HepG2 (cell line): Measurements from ENCODE around the gene COX4I1. TPM values are rescaled to one million over a fixed set of nuclear protein-coding genes. Genes with fewer than 3 reads are reported as not detected.

Source experiments
- AGO1 ChIP-seq: fragments of 200-400 bp; formaldehyde crosslinking; IDR thresholded peaks from 2 replicates; pipeline ENCODE4 v1.6.1; 2017; ENCODE audit warnings: mild to moderate bottlenecking, low read depth, low read length, moderate library complexity; ENCODE audit not compliant: poor library complexity, severe bottlenecking
- ARNT2 ChIP-seq: sonication (generic); formaldehyde crosslinking; IDR thresholded peaks from 2 replicates; pipeline ENCODE4 v1.8.0; 2022; ENCODE audit warnings: mild to moderate bottlenecking, low read depth, missing genetic modification reagents, moderate library complexity
- MXD1 ChIP-seq: sonication (generic); formaldehyde crosslinking; IDR thresholded peaks from 2 replicates; pipeline ENCODE4 v1.4.0; 2020; ENCODE audit warnings: mild to moderate bottlenecking, missing genetic modification reagents
- MYC ChIP-seq: sonication (generic); formaldehyde crosslinking; IDR thresholded peaks from 2 replicates; pipeline ENCODE4 v1.9.0; 2021; ENCODE audit warnings: missing genetic modification reagents, borderline replicate concordance
- TP53 ChIP-seq: sonication (generic); formaldehyde crosslinking; conservative IDR thresholded peaks from 2 replicates; pipeline ENCODE4 v1.4.0; 2020; ENCODE audit warnings: missing genetic modification reagents
- polyA plus RNA-seq, 8 experiments: library from polyadenylated mRNA; depleted of rRNA in 3 of 8; stranded (reverse) in 7 of 8; unstranded in 1 of 8; fragments of >200 nt; fragmentation: Illumina TruSeq in 4 of 8; extraction: Trizol in 4 of 8; gene quantifications; 2 replicates each; pipeline versions ENCODE4 v1.2.1 to v1.2.3, GENCODE V29; 2011 to 2016; ENCODE audit warnings: low read depth in 4 of 8, missing spikeins in 1 of 8, mixed read lengths in 1 of 8; ENCODE audit not compliant: insufficient read depth in 1 of 8
- total RNA-seq, 5 experiments: library from RNA; depleted of rRNA; stranded (reverse); fragments of >200 nt; fragmentation: Illumina TruSeq; extraction: Trizol; gene quantifications; 2 replicates each; pipeline ENCODE4 v1.2.3, GENCODE V29; 2016; ENCODE audit warnings: low read depth in 1 of 5
- TF ChIP-seq, protein P1 (sequence below): sonication (generic); formaldehyde crosslinking; IDR thresholded peaks from 2 replicates; pipeline ENCODE4 v1.5.1; 2020; ENCODE audit warnings: mild to moderate bottlenecking, missing genetic modification reagents

Gene COX4I1
- total and polyA plus RNA-seq, 2 of the 13 experiments (the other 11 are each of a cell fraction or from before 2014, with no cell fraction given) = 658 to 902 TPM

DNA sequence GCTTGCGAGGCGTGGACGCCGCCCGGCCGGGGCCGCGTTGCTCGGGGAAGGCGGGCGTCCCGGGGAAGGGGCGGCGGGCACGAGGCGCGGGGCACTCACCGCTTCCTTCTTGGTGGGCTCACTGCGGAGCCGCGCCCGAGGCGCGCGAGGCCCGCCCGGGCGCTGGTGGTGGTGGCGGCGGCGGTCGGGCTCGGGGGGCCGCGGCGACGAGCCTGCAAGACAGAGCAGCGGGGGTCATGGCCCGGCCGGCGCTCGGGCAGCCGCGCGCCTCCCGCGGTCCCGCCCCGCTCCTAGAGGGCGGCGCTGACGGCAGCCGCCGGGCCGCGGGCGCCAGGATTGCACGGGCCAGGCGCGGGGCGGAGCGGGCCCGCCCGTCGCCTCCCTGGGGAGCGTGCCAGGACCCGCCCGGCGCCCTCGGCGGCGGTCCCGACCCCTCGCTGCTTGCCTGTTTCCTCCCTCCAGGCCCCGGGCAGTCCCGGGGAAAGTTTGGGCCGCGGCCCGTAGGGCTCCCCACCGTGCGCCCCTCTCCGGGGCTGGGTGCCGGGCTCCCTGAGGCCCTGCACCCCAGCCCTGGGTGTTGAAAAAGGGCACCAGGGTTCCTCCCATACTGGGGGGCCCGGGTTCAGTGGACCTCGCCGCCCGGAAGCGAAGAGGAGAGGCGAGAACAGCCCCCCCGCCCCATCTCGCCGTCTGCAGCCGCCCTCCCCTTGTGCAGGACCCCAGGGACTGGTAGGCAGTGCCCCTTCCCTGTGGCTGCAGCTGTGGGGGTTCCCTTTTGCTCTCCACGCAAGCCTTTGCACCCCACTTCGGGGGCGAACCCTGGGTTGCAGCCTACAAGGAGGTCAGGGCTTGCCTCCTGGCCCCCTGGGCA, 48.4 kb upstream of the COX4I1 start, which contains the start of gene C16orf74 (continued):
- TF ChIP-seq, protein P1, sequence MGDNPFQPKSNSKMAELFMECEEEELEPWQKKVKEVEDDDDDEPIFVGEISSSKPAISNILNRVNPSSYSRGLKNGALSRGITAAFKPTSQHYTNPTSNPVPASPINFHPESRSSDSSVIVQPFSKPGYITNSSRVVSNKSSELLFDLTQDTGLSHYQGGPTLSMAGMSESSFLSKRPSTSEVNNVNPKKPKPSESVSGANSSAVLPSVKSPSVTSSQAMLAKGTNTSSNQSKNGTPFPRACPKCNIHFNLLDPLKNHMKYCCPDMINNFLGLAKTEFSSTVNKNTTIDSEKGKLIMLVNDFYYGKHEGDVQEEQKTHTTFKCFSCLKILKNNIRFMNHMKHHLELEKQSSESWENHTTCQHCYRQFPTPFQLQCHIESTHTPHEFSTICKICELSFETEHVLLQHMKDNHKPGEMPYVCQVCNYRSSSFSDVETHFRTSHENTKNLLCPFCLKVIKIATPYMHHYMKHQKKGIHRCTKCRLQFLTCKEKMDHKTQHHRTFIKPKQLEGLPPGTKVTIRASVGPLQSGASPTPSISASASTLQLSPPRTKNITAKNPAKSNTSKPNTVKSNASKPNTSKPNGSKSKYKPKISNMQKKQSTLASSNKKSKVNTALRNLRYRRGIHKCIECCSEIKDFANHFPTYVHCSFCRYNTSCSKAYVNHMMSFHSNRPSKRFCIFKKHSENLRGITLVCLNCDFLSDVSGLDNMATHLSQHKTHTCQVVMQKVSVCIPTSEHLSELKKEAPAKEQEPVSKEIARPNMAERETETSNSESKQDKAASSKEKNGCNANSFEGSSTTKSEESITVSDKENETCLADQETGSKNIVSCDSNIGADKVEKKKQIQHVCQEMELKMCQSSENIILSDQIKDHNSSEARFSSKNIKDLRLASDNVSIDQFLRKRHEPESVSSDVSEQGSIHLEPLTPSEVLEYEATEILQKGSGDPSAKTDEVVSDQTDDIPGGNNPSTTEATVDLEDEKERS (CRISPR knock-in tag) = no peak
- TF ChIP-seq TP53 (CRISPR knock-in tag) (no peak), AGO1 (peak; percentile 39), MYC (no peak), ARNT2 (CRISPR knock-in tag) (0 out of 2 replicates have a peak, but pooled peaks have one; percentile 33), MXD1 (CRISPR knock-in tag) (peak; percentile 29; the same call in 1 of the 2 replicates)
- TF ChIP-seq, all 625 proteins: peak for 4
